ENCODE measurements around the gene LPP.

Gene LPP

DNA sequence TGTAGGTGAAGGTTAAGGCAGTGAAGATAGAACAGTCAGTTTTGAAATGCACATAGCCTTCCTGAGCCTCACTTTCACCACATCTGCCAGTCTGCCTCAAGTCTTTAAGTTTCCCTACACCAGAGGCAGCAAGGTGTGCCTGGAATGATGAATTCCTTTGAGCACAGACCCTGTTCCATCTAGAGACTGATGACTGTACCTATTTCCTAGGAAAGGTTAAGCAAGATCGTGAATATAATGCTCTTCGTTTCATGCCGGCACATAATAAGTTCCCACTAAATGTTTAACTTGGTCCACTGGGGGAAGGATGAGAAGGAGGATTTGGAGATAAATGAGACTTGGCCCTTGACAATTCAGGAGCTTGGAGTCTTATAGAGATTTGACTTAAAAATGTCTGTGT, 141.9 kb downstream of the LPP start:
- no peak for TF ChIP-seq CTCF (IDR thresholded peaks at IDR 0.05; ENCODE audit: low read depth, low read length, missing control alignments)
- no peak overlapping the region for H3K4me3 ChIP-seq (ENCODE audit: low read depth, low read length)
- in situ Hi-C loops (cut with HindIII; ENCODE audit: low sequenced_read_pairs) = no loop called here
- no peak for DNase-seq (ENCODE audit: low read depth)

- no peak overlapping the region for H3K4me3 ChIP-seq (ENCODE audit: low read depth, low read length)
- no peak for DNase-seq (ENCODE audit: low read depth)
- TF ChIP-seq CTCF (IDR thresholded peaks at IDR 0.05; ENCODE audit: low read depth, low read length, missing control alignments) = no peak
- in situ Hi-C loops (cut with HindIII; ENCODE audit: low sequenced_read_pairs) = no loop called here
These were observed 143.0 kb downstream of the LPP start for GRCh38 chr3:188296761-188297612.

DNA sequence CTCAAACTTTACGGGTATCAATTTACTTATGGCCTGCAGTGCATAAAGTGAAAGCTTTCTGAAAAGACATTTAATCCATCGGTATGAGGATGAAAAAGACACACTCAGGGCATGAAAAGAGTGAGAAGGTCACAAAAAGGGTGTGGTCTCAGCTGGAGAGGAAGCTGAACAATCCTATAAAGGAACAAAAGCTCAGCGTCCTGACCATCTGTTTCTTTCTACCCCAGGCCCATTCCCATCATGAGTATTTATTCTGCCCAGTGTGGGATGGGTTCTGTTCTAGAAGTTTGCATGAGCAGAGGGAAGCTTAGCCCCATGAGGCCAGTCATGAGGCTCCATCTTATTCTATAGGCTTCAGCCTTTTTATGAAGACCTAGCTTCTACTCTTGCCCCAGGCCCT, 144.6 kb downstream of the LPP start:
- TF ChIP-seq CTCF (IDR thresholded peaks at IDR 0.05; ENCODE audit: low read depth, low read length, missing control alignments) = no peak
- DNase-seq (ENCODE audit: low read depth) = no peak
- no peak overlapping the region for H3K4me3 ChIP-seq (ENCODE audit: low read depth, low read length)
- in situ Hi-C loops (cut with HindIII; ENCODE audit: low sequenced_read_pairs) = no loop called here

GRCh38 chr3:188299068-188299467, 145.1 kb downstream of the LPP start:
- H3K4me3 ChIP-seq (ENCODE audit: low read depth, low read length) = no peak overlapping the region
- in situ Hi-C loops (cut with HindIII; ENCODE audit: low sequenced_read_pairs) = no loop called here
- no peak for TF ChIP-seq CTCF (IDR thresholded peaks at IDR 0.05; ENCODE audit: low read depth, low read length, missing control alignments)
- DNase-seq (ENCODE audit: low read depth) = no peak

GRCh38 chr3:188299708-188300107, 145.8 kb downstream of the LPP start:
- no peak overlapping the region for H3K4me3 ChIP-seq (ENCODE audit: low read depth, low read length)
- in situ Hi-C loops (cut with HindIII; ENCODE audit: low sequenced_read_pairs) = no loop called here
- TF ChIP-seq CTCF (IDR thresholded peaks at IDR 0.05; ENCODE audit: low read depth, low read length, missing control alignments) = no peak
- no peak for DNase-seq (ENCODE audit: low read depth)

DNA sequence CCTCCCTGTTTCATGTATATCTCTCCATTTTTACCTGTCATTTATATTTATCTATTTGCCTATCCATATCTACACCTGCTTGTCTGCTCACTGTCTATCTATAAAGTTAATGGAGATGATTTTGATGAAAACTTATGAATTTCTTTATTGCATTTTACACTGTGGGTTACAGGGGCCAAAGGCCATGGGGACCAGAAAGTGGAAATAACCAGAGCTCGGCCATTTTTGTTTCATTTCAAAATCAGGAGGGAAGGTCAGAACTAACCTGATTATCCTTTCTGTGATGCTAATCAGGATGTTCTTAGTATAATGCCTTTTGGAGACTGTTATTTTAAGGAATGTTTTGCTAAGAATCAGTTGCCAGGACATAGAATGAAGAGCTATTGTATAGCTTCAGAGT, 147.2 kb downstream of the LPP start:
- in situ Hi-C loops (cut with HindIII; ENCODE audit: low sequenced_read_pairs) = no loop called here
- no peak overlapping the region for H3K4me3 ChIP-seq (ENCODE audit: low read depth, low read length)
- DNase-seq (ENCODE audit: low read depth) = no peak
- no peak for TF ChIP-seq CTCF (IDR thresholded peaks at IDR 0.05; ENCODE audit: low read depth, low read length, missing control alignments)
